TTC549 (cell line): ENCODE measurements around the gene SURF2.
"Not testable (repeated sequence)": the region's sequence is repeated elsewhere in the genome, so short reads cannot be mapped to it uniquely, and the experiment has no call there.

ENCODE experiments used
- FAIRE-seq: peaks from 2 replicates; lab custom pipeline; 2012; peaks lifted over from hg19 to GRCh38; lab: Jason Lieb, UNC

SURF2 gene

GRCh38 chr9:133356391-133357091 lies at the start of gene SURF2, which contains the start of gene SURF1:
SURF2 (plus strand) TSS chr9:133356550; CDS start chr9:133356593, 43 bp downstream.
SURF1 (minus strand) TSS chr9:133356487; CDS start chr9:133356453, 34 bp downstream.
- FAIRE-seq, result no peak

GRCh38 chr9:133307301-133307700 lies 49.0 kb upstream of the SURF2 start:
- FAIRE-seq, result no peak

DNA sequence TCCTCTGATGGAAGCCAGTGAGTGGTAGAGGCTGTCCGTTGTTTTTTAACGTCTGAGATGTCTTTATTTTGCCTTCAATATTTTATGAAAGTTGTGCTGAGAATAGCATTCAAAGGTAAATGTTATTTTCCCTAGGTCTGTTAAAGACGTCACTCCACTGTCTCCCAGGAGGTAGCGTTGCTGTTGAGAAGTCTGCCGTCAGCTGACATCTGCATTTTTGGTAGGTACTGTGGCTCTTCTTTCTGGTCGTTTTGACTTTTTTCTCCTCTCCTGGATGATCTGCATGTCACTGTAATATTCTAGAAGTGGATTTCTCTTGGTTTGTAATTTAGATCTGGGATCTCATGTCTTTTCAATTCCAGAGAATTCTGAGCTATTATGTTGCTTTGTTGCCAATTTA lies 46.7 kb upstream of the SURF2 start:
- FAIRE-seq, result no peak

- no peak for FAIRE-seq
These were observed 40.4 kb upstream of the SURF2 start for GRCh38 chr9:133315997-133316396.

- FAIRE-seq, result not testable (repeated sequence)
These were observed 38.8 kb upstream of the SURF2 start for GRCh38 chr9:133317551-133317950.

DNA sequence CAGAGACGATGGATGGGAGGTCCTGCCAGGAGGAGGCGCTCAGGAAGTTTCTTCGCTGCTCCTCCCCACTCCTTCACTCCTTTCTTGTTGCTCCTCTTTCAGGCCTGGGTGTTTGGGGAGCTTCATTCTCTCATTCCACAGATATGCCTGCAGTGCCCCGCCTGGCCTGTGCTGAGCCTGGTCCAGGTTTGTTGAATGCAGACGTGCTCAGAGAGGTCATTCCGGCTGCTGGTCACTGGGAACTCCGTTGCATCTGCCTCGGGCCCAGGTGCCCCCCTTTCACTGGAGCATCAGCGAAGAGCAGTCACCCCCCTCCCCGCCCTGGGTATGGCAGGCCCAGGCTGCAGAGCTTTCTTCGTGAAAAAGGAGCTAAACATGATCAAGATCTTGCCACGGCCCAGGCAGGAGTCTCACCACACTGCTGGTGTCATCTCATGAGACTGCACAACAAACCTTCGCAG lies 35.9 kb upstream of the SURF2 start:
- FAIRE-seq, result no peak

DNA sequence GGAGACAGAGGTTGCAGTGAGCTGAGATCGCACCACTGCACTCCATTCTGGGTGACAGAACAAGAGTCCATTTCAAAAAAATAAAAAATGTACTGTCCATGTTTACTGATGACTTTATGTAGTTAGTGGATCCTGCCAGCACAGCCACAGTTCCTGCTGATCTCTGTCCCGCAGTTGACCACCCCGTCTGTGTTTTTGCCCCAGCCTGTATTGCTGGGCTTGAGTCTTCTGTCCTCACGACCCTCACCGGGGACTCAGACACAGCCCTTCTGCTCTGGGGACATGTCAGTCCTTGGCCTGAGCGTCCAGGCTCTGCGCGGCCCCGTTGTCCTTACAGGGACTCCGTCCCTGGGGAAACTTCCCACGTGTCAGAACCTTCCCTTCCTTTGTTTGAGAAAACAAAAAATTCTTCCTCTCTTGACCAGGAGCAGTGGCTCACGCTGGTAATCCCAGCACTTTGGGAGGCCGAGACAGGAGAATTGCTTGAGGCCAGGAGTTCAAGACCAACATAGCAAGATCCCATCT lies 34.9 kb upstream of the SURF2 start:
- FAIRE-seq, result no peak

- FAIRE-seq, result no peak
These were observed 33.6 kb upstream of the SURF2 start for GRCh38 chr9:133322701-133323100.

- FAIRE-seq, result no peak
These were observed 33.1 kb upstream of the SURF2 start for GRCh38 chr9:133323211-133323610.

DNA sequence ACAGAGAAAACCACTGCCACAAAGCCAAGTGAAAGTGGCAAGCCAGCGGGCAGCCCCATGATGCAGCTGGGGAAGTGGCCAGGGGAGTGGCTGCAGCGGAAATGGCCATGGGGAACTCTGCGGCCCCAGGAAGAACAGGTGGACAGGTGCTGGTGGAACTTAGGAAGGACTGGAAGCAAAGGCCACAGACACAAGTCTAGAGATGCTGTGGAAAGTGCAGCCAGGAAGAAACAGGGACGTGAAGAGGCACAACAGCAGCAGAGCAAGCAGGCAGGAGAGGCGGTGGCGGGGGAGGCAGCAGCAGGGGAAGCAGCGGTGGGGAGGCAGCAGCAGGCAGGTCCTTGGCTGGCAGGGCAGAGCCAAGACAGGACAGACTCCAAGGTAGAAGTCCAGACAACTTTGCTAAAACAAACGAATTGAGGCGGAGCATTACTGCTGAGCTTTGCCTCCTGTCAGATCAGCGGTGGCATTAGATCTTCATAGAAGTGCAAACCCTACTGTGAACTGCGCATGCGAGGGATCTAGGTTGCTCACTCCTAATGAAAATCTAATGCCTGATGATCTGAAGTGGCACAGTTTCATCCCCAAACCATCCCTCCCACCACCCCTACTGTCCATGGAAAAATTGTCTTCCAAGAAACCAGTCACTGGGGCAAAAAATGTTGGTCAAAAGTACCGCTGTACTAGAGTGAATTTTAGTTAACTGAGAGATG lies 32.2 kb upstream of the SURF2 start:
- FAIRE-seq, result no peak

GRCh38 chr9:133327021-133327420 lies 29.3 kb upstream of the SURF2 start:
- not testable (repeated sequence) for FAIRE-seq

DNA sequence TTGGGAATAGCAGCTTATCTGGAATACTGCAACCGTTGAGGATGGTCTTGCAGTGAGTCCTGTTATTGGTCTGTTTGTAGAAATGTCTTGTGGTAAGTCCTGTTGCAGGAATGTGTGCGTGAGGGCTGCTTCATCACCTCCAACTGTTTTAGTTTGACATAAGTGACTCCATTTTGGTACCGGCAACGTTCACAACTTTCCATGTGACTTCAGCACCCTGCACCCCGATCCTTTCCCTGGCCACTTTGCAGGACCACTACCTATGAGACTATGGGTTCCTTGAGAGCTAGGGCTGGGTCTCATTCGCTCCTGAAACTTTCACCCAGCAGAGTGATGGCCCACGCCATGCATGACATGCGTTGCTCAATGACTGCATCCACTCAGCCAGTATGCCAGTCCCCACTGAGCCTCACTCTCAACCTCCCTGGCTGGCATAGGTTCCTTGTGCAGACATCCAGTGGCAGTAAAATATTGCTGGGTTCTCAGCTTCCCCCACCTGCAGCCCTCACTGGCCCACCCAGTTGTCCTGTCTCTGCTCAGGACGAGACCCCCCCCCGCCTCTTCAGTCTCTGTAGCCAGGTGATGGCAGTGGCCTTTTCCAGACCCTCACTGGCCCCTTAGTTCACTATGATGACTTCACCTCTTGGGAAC lies 28.4 kb upstream of the SURF2 start:
- FAIRE-seq, result no peak

GRCh38 chr9:133329306-133330156 lies 26.8 kb upstream of the SURF2 start:
- FAIRE-seq, result not testable (repeated sequence)

DNA sequence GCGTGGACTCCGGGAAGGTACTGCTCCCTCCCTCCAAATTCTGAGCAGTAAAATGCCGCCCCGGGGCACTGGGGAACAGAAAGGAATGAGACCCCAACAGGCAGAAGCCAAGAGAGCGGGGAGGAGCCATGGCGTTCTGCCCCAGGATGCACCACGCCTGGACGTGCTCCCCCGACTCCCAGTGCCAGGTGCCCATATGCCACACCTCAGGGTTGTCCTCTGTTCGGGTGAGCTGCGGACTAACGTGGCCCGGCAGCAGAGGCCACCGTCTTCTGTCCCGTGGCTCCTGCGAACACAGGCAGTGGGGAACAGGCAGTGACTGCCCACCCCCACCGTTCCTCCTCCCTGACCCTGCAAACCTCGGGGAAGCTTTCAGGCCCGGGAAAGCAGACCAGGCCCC lies 25.1 kb upstream of the SURF2 start:
- FAIRE-seq, result no peak

DNA sequence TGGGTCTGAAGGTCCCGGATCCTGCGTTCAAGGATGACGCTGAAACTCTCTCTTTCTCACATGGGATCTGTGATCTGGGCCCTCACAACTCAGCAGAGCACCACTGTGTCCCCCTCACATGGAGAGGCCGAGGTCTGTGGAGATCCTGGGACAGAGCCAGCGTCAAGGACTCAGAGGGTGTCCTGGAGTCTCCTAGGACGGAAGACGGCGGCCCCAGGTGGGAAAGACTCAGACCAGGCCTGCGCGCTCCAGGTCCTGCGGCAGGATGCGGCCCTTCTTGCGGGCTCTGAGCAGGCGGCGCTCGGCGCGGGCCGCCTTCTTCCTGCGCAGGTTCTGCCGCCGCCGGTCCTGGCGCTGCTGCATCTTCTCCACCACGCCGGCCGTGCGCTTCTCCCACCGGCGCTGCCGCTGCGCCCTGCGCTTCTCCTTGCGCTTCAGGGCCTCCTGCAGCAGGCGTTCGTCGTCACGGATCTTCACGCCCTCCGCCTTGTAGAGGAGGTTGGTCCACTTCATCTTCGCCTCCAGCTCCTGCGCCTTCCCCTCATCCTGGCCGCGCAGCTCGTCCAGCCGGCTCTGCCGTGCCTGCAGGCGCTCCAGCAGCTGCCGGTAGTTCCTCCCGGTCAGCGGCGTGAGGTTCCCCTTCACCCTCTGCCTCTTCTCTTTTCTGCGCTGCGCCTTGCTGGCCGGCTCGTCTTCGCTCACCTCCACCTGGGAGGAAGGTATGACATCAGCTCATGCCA lies 24.5 kb upstream of the SURF2 start:
- FAIRE-seq, result no peak

GRCh38 chr9:133332381-133332730 lies 24.0 kb upstream of the SURF2 start:
- FAIRE-seq, result no peak

DNA sequence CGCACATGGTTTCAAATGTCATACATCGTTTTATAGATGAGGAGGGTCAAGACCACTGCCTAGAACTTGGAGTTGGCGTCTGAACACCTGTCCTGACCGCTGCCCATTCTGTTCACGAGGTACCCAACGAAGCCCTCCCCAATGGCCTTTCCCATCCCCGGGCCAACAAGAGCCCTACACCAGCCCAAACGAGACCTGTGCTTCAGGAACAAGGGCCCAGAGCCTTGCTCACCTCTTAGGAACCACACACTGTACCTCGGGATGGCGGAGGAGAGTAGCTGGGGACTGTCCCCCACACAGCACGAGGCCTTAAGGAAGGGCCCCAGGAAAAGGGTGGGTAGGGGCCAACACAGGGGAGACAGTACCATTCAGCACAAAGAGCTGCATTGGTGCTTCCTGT lies 23.3 kb upstream of the SURF2 start:
- no peak for FAIRE-seq

DNA sequence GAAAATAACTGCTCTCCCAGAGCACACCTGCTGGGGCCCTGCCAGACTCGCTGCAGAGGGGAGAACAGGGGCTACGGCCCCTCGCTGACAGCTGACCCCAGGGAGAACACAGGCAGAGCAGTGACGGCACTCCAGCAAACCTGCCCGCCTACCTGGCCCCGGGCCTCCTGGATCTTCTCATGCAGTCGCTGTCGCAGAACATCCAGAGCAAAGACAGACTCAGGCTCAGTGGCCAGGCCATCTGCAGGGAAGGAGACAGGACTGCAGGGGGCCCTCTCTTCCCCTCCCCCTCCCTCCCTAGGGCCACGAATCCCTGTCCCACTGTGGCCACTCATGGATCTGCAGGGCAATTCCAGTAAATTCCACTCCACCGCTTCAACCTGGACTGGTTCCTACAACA lies 22.8 kb upstream of the SURF2 start:
- no peak for FAIRE-seq

DNA sequence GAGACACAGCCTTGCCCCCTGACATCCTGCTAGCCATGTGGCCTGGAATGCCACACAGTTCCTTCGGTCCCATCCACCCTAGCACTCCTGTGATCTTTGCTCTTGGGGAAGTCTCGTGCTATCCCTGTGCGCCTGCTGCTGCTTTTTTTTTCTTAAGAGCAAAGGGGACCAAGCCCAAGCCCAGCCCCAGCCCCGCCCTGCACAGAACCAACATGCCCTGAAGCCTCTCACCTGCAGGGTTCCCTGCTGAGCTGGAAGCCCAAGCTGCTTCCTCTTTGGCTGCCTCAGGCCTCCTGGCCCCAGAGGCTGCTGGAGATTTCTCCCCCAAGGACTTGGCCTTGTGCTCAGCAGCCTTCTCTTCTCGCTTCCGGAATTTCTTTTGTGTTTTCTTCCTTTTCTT lies 22.2 kb upstream of the SURF2 start:
- no peak for FAIRE-seq

GRCh38 chr9:133334888-133335287 lies 21.5 kb upstream of the SURF2 start:
- FAIRE-seq, result not testable (repeated sequence)
